Activated CD4-positive, CD25-positive, alpha-beta regulatory T cell (primary cell): ENCODE results near the gene NR5A1.

Experiments
- DNase-seq, 4 experiments: peaks; one replicate each; lab custom pipeline; 2025; lab: John Stamatoyannopoulos, UW

NR5A1 gene

GRCh38 chr9:124480621-124480981, 26.6 kb downstream of the NR5A1 start:
- no peak for DNase-seq

DNA sequence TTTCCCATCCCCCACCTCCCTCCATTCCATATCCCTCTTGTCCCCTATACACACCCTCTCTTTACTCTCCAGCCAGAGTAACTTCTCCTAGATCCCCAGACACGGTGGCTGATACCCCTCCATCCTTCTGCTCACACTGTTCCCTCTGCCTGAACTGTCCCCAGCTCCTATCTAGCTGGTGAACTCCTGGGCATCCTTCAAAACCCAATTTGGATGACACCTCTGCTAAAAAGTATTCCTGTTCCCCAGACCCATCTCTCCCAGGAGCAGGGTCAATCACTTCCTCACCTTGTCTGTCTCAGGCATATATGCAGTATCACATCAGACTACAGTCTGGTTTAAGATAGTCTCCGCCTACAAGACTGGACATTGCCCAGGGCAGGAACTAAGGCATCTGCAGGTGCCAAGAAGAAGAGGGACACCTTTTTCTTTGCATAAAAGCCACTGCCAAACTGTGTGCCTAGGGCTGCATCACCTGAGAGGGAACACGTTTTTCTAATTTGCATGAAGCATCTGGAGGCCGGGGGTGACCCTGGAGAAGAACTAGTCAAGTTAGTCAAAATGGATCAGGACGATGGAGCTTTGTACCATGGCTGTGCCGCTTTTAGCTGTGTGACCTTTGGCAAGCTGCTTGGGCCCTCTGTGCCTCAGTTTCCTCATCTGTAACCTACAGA, 27.1 kb downstream of the NR5A1 start:
- no peak for DNase-seq

DNA sequence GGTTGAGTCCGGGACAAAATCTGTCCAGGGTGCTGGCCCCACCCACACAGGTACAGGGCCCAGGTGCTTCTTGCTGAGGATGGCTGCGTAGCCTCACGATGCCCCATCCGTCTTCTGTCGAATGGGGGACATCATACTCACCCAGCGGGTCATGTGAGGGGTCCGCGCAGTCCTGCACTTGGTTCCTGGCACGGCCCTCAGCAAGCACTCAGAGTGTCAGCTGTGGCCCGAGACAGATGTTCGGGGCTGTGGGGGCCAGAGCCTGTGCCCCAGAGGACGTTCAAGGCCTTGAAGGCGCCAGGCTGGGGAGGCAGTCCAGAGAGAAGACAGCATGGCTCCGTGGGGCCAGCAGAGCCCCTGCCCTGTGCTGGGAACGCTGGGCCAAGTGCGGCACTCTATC, 27.8 kb downstream of the NR5A1 start:
- no peak for DNase-seq

- DNase-seq: no peak
Observed at GRCh38 chr9:124478354-124478753, 28.8 kb downstream of the NR5A1 start.

DNA sequence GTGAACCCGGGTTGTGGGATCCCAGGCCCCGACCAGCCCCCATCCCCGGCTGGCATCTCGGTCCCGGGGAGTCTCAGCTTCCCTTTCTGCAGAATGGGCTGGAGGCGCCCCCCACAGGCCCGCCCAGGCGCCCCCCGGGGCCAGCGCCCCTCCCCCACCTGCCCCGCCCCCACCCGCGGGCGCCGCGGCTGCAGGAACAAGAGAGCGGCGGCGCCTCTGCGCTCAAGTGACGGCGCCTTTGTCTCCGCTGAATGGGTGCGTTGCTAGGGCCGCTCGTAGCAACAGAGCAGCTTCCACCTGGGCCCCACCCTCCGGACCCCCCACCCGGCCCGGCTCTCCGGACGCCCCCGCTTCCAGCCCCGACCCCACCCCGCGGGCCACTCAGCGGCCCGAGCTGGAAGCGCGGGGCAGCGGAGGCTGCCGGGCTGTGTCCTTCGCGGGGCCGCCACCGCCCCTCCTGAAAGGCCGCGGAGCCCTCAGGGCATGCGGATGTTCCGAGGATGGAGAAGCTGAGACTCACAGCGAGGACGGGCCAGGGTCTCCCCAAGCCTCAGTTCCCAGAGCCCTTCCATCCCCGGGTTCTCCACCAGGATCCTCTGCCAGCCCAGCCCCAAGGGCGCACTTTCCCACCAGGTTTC, 29.4 kb downstream of the NR5A1 start:
- DNase-seq: no peak

DNA sequence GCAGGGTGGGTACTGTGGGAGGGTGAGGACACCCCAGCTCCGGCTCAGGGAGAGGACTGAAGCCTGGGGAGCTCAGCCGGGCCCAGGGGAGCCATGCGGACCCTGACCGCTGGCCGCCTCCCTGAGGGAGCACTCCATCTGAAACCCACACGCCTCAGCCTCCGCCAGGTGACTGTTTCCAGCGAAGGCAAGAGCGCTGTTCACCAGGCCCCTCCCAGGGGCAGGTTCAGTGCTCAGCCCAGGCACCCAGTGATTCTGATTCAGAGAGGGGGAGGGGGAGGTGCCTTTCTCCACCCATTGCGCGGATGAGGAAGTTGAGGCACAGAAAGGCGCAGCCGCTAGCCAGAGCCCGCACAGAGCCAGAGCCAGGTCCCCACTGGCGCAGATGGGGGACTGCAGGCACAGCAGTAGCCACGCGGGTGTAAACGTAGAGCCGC, 30.0 kb downstream of the NR5A1 start:
- DNase-seq: no peak

- no peak for DNase-seq
Observed at GRCh38 chr9:124475868-124476690, 31.1 kb downstream of the NR5A1 start.

GRCh38 chr9:124475158-124475867, 31.9 kb downstream of the NR5A1 start:
- DNase-seq: no peak

DNA sequence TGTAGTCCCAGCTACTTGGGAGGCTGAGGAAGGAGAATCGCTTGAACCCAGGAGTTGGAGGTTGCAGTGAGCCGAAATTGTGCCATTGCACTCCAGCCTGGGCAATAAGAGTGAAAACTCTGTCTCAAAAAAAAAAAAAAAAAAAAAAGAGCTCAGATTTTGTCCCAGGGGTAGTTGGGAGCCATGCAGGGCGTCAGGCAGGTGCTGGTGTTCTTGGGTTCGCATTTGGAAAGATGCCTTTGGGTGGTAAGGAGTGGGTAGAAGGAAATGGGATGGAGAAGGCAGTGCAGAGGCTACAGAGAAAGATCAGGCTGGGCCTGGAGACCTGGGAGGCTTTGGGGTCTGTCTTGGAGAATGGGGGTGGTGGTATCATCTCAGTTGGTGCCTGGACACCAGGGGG, 33.0 kb downstream of the NR5A1 start:
- DNase-seq: no peak

GRCh38 chr9:124473310-124473709, 33.9 kb downstream of the NR5A1 start:
- no peak for DNase-seq

DNA sequence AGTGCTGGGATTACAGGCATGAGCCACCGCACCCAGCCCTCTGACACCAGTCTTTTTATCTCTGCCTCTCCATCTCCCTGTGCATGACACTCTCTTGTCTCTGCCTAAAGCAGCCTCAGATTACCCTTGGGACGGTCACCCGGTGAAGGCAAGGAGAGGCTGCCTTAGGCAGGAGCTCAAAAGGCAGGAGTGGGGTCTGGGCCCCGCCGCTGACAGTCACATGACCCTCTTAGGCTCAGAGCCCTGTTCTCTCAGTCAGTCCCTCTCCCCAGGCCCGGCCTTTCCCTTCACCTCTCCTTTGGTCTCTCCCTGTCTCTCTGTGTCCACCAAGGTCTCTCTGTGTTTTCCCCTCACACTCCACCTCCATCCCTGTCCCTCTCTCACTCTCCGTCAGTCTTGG, 34.4 kb downstream of the NR5A1 start:
- no peak for DNase-seq

DNA sequence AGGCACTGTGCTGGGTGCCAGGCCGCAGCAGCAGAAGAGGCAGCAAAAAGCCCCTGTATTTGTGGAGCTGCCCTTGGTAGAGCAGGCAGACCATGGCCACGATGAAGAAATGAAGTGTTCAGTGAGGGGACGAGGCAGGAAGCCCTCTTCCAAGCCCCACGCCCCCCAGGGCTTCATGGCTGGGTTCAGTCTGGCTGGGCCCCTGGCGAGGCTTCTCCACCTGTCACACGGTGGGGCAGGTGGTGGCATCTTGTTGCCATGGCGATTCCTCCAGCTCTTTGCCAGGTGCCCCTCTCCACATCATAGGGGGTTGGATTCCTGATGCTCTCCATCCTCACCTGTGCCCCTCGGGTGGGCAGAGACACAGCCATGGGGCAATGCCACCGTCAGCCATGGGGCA, 35.4 kb downstream of the NR5A1 start:
- no peak for DNase-seq

- no peak for DNase-seq
Observed at GRCh38 chr9:124470726-124471125, 36.5 kb downstream of the NR5A1 start.

DNA sequence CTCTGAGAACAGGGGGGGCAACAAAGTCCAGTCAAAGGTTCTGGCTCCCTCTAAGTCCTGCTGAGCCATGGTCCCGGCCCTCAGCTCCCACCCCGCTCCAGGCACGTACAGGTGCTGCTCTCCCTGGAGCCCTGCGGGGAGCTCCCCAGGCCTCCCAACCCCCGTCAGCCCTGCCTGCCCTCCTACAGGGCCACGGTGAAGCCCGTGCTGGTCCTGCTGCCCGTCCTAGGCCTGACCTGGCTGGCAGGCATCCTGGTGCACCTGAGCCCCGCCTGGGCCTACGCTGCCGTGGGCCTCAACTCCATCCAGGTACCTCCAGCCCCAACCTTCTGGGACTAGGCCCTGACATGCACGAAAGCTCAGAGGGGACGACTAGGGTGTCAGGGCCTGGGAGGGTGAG, 36.9 kb downstream of the NR5A1 start:
- DNase-seq: no peak

GRCh38 chr9:124469011-124469832, 38.0 kb downstream of the NR5A1 start:
- DNase-seq: no peak

- no peak for DNase-seq
Observed at GRCh38 chr9:124468061-124468740, 39.0 kb downstream of the NR5A1 start.

DNA sequence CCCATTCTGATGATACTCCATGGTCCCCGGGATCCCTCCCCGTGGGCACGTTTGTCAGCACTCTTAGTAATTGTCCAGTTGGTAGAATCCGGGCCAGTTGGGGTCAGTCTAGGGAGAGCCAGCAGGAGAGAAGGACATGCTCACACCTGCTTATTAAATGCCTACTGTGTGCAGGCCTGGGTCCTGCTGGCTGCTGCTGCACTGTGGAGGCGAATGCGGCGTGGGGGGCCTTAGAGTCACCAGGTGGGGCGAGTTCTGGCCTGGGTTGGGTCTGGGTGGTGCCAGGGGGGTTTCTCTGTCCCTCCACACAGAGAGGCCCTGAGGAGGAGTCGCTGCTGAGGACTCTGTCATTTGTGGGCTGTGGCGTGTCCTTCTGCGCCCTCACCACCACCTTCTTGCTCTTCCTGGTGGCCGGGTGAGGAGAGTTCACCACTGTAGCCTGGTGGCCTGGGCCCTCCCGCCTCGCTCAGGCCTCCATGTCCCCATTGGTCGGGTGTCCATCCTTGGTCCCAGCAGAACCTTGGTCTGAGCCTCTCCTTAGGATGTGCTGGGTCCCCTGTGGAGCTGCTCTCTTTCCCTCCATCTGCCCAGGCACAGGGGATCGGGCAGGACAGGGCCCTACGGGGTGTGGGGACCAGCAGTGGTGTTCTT, 39.7 kb downstream of the NR5A1 start:
- DNase-seq: no peak

GRCh38 chr9:124465736-124466135, 41.5 kb downstream of the NR5A1 start:
- DNase-seq: no peak

DNA sequence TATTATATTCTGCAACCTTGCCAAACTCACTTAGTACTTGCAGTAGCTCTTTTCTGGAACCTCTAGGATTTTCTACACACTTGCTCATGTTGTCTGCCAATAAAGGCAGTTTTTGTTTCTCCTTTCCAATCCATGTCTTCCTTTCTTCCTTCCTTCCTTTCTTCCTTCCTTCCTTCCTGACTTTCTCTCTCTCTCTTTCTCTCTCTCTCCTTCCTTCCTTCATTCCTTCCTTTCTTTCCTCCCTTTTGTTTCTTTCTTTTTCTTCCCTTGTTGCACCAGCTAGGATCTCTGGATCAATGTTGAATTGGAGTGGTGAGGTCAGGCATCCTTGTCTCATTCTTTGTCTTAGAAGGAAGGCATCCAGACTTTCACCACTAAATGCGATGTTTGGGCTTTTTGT, 44.5 kb downstream of the NR5A1 start:
- DNase-seq: no peak

DNA sequence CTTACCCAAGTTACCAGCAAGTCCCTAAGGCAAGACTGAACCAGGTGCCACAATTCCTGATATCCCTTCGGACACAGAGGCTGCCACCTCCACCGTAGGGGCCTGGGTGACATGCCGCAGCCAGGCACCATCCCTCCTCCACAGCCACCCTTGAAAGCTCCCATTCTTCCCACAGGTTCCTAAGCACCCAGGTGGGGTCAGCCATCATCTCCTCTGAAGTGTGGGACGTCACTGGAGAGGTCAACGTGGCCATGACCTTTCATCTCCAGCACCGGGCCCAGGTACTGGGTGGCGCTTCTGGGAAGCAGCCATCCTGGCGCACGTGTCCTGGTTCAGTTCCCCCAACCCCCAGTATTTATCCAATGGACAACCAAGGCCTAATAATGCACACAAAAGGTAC, 48.8 kb downstream of the NR5A1 start:
- DNase-seq: no peak
